GM12878 (cell line): Measurements from ENCODE around the gene ARFGAP2. TPM values are rescaled to one million over a fixed set of nuclear protein-coding genes. Genes with fewer than 3 reads are reported as not detected.

ENCODE experiments used
- ATAC-seq: fragments of 200-7000 bp; cut with Tn5 transposase; 3 replicates; pipeline ENCODE4 v1.9.1; 2020; ENCODE audit warnings: mild to moderate bottlenecking, moderate library complexity
- BruUV-seq: library from RNA; stranded (reverse); fragments of 400-500 nt; replicated peaks from 2 replicates; lab custom pipeline; 2021; lab: Mats Ljungman, UMichigan
- CTCF ChIA-PET: fragments of 300-600 bp; sonication (Branson Sonifier 250); formaldehyde crosslinking; extraction: SDS; loops from one replicate; lab custom pipeline; 2021; ENCODE audit warnings: inconsistent platforms; lab: Yijun Ruan, JAX
- POLR2A ChIA-PET: fragments of 350-600 bp; formaldehyde crosslinking; extraction: SDS; loops from one replicate; lab custom pipeline; 2021; ENCODE audit warnings: inconsistent platforms; lab: Charles Lee
- RAD21 ChIA-PET: fragments of 300-600 bp; sonication (Branson Sonifier 250); formaldehyde crosslinking; loops from one replicate; lab custom pipeline; 2023; ENCODE audit warnings: antibody characterized with exemption; ENCODE audit not compliant: unreplicated experiment; lab: Charles Lee
- SMC1A ChIA-PET: fragments of 300-600 bp; sonication (Branson Sonifier 250); formaldehyde crosslinking; loops from one replicate; lab custom pipeline; 2023; ENCODE audit not compliant: unreplicated experiment, uncharacterized antibody; lab: Charles Lee
- DNase-seq: peaks from one replicate; pipeline ENCODE4 v3.0.0-alpha.2; 2011; ENCODE audit warnings: low read depth, low spot score
- FAIRE-seq: peaks from 3 replicates; lab custom pipeline; 2011; peaks lifted over from hg19 to GRCh38; lab: Jason Lieb, UNC
- H2AFZ ChIP-seq: 2 replicates; pipeline ENCODE4 v1.6.0; 2011; ENCODE audit warnings: low read depth, low read length, control low read depth; ENCODE audit not compliant: control insufficient read depth
- H3K27ac ChIP-seq: 2 replicates; pipeline ENCODE4 v1.5.1; 2011; ENCODE audit warnings: control low read depth; ENCODE audit not compliant: control insufficient read depth, insufficient read depth
- H3K27me3 ChIP-seq, 2 experiments: replicated peaks in 1 of 2; 2 replicates each; pipeline versions ENCODE4 v1.6.0 to v1.6.1; 2011; ENCODE audit warnings: low read length in 1 of 2; ENCODE audit not compliant: control insufficient read depth in 2 of 2, insufficient read depth in 2 of 2
- H3K36me3 ChIP-seq, 2 experiments: 2 replicates each; pipeline ENCODE4 v1.5.1; 2011; ENCODE audit warnings: low read length in 1 of 2; ENCODE audit not compliant: control insufficient read depth in 2 of 2, insufficient read depth in 2 of 2
- H3K4me1 ChIP-seq: 2 replicates; pipeline ENCODE4 v1.6.1; 2011; ENCODE audit warnings: mild to moderate bottlenecking, low read length, moderate library complexity, mixed read lengths; ENCODE audit not compliant: control insufficient read depth, insufficient read depth
- H3K4me2 ChIP-seq: 2 replicates; pipeline ENCODE4 v1.6.0; 2011; ENCODE audit warnings: control low read depth; ENCODE audit not compliant: control insufficient read depth, insufficient read depth
- H3K4me3 ChIP-seq: fragments of 200-600 bp; sonication (generic); 2 replicates; pipeline ENCODE4 v1.5.1; 2016
- H3K79me2 ChIP-seq: 2 replicates; pipeline ENCODE4 v1.6.0; 2011; ENCODE audit warnings: low read length; ENCODE audit not compliant: control insufficient read depth, insufficient read depth
- H3K9ac ChIP-seq: 2 replicates; pipeline ENCODE4 v1.8.0; 2011; ENCODE audit warnings: low read length, control low read depth, mixed read lengths; ENCODE audit not compliant: control insufficient read depth, insufficient read depth
- H3K9me3 ChIP-seq: replicated peaks from 3 replicates; pipeline ENCODE4 v1.5.1; 2011; ENCODE audit warnings: mild to moderate bottlenecking, low read length; ENCODE audit not compliant: control insufficient read depth, insufficient read depth
- H4K20me1 ChIP-seq: 2 replicates; pipeline ENCODE4 v1.6.0; 2011; ENCODE audit not compliant: control insufficient read depth, insufficient read depth
- ASH2L ChIP-seq: fragments of 300-600, 200-600 bp; sonication (generic); IDR thresholded peaks from 2 replicates; pipeline ENCODE4 v1.6.1; 2017; ENCODE audit warnings: low read depth, mild to moderate bottlenecking, borderline replicate concordance
- ATF2 ChIP-seq: IDR thresholded peaks from 2 replicates; pipeline ENCODE4 v1.6.1; 2012; ENCODE audit warnings: low read length, inconsistent platforms
- CBX3 ChIP-seq: fragments of 200-600 bp; sonication (generic); IDR thresholded peaks from 2 replicates; pipeline ENCODE4 v1.6.1; 2016; ENCODE audit warnings: low read depth, borderline replicate concordance
- EGR1 ChIP-seq, 2 experiments: IDR thresholded peaks; 1 replicate in 1 of 2; 2 replicates in 1 of 2; pipeline ENCODE4 v1.6.1; 2011 to 2012; ENCODE audit warnings: low read depth in 2 of 2, low read length in 2 of 2, borderline replicate concordance in 1 of 2, mild to moderate bottlenecking in 1 of 2, moderate library complexity in 1 of 2
- GATAD2B ChIP-seq: fragments of 450-650 bp; conservative IDR thresholded peaks from 2 replicates; pipeline ENCODE4 v1.6.1; 2017; ENCODE audit warnings: low read depth, mild to moderate bottlenecking, moderate library complexity
- NFYB ChIP-seq: IDR thresholded peaks from 2 replicates; pipeline ENCODE4 v1.6.1; 2011; ENCODE audit warnings: low read depth, mild to moderate bottlenecking, low read length, improper control_type of control experiment, moderate library complexity; ENCODE audit not compliant: insufficient read depth
- PAX5 ChIP-seq: IDR thresholded peaks from 2 replicates; pipeline ENCODE4 v1.6.1; 2011; ENCODE audit warnings: low read depth, low read length, borderline replicate concordance
- SMARCA5 ChIP-seq: fragments of 450-650 bp; IDR thresholded peaks from 2 replicates; pipeline ENCODE4 v1.6.1; 2017; ENCODE audit warnings: mild to moderate bottlenecking
- SREBF1 ChIP-seq: IDR thresholded peaks from 2 replicates; pipeline ENCODE4 v1.6.1; 2012; ENCODE audit warnings: mild to moderate bottlenecking, low read length
- SRF ChIP-seq, 2 experiments: IDR thresholded peaks; 2 replicates each; pipeline ENCODE4 v1.6.1; 2011; ENCODE audit warnings: low read depth in 2 of 2, low read length in 2 of 2, mild to moderate bottlenecking in 1 of 2, moderate library complexity in 1 of 2
- TBL1XR1 ChIP-seq: IDR thresholded peaks from 2 replicates; pipeline ENCODE4 v1.6.1; 2012; ENCODE audit warnings: low read depth, low read length, improper control_type of control experiment
- TCF12 ChIP-seq: IDR thresholded peaks from 2 replicates; pipeline ENCODE4 v1.6.1; 2011; ENCODE audit warnings: low read depth, mild to moderate bottlenecking, low read length
- YBX1 ChIP-seq: fragments of 450-650 bp; IDR thresholded peaks from 2 replicates; pipeline ENCODE4 v1.6.1; 2016; ENCODE audit warnings: antibody characterized with exemption
- ZNF622 ChIP-seq: fragments of 450-650 bp; IDR thresholded peaks from 2 replicates; pipeline ENCODE4 v1.6.1; 2017; ENCODE audit warnings: mild to moderate bottlenecking, inconsistent platforms
- WGBS: methylation state at CpG from one replicate; pipeline ENCODE4 v1.1.6; 2016; ENCODE audit warnings: low lambda C conversion rate; ENCODE audit not compliant: insufficient replicate concordance, insufficient coverage; ENCODE audit errors: missing lambda C conversion rate; 5-methylcytosine and 5-hydroxymethylcytosine counted together
- in situ Hi-C: fragments of 300-500 bp; cut with MboI; formaldehyde crosslinking; loops from 9 replicates; pipeline ENCODE4 v1.14.3; 2018; ENCODE audit warnings: mixed read lengths
- intact Hi-C: fragments of 100-400 bp; cut with micrococcal nuclease; formaldehyde crosslinking; loops from one replicate; pipeline ENCODE4 v1.14.2; 2022; ENCODE audit not compliant: unreplicated experiment
- polyA plus RNA-seq, 11 experiments: library from polyadenylated mRNA; depleted of rRNA in 4 of 11; unstranded in 6 of 11; stranded (reverse) in 5 of 11; fragments of >200 nt; fragmentation: Nextera tagmentation in 4 of 11; fragmentation: Illumina TruSeq in 1 of 11; extraction: Ambion mirVana in 4 of 11; extraction: Trizol in 1 of 11; gene quantifications; 1 replicate in 1 of 11; 2 replicates in 10 of 11; pipeline versions ENCODE4 v1.2.1 to v1.2.3, GENCODE V29; 2011 to 2016; ENCODE audit warnings: inconsistent platforms in 2 of 11, missing spikeins in 2 of 11, low read depth in 1 of 11
- total RNA-seq, 4 experiments: library from RNA; depleted of rRNA in 3 of 4; stranded (reverse); fragments of >200 nt in 3 of 4; fragmentation: Illumina TruSeq in 1 of 4; extraction: Trizol in 1 of 4; gene quantifications; 2 replicates each; pipeline versions ENCODE4 v1.2.1 to v1.2.3, GENCODE V29; 2013 to 2021
- TF ChIP-seq, protein P1 (sequence below): IDR thresholded peaks from 2 replicates; pipeline ENCODE4 v1.6.1; 2012; ENCODE audit warnings: improper control_type of control experiment, low read depth, low read length; ENCODE audit not compliant: insufficient replicate concordance
- TF ChIP-seq, protein P2 (sequence below): fragments of 450-650 bp; IDR thresholded peaks from 2 replicates; pipeline ENCODE4 v1.6.1; 2017; ENCODE audit warnings: mild to moderate bottlenecking, low read depth, inconsistent platforms; ENCODE audit not compliant: poor library complexity, severe bottlenecking

Gene ARFGAP2
- total and polyA plus RNA-seq, 10 of the 15 experiments (the other 5 are each of a cell fraction or from before 2014, with no cell fraction given), result 20.9 to 100 (median 75.5) TPM

DNA sequence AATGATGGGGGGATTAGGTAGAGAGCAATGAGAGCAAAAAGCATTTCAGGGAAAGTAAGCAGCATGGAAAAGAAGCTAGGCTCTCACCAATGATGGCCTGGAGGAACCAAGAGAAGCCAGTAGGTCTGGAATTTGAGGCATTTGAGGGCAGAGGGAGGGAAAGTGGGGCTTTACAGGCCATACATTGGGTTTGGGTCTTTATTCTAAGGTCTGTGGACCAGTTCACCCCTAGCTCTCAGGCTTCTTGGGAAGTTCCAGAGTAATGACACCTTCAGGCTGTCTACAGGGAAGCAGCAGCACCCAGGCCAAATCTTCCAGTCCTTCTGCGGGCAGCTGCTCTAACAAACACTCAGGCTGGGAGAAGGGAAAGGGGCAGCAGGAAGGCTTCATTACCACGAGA lies 29.4 kb downstream of the ARFGAP2 start (continued):
- TF ChIP-seq, protein P1, sequence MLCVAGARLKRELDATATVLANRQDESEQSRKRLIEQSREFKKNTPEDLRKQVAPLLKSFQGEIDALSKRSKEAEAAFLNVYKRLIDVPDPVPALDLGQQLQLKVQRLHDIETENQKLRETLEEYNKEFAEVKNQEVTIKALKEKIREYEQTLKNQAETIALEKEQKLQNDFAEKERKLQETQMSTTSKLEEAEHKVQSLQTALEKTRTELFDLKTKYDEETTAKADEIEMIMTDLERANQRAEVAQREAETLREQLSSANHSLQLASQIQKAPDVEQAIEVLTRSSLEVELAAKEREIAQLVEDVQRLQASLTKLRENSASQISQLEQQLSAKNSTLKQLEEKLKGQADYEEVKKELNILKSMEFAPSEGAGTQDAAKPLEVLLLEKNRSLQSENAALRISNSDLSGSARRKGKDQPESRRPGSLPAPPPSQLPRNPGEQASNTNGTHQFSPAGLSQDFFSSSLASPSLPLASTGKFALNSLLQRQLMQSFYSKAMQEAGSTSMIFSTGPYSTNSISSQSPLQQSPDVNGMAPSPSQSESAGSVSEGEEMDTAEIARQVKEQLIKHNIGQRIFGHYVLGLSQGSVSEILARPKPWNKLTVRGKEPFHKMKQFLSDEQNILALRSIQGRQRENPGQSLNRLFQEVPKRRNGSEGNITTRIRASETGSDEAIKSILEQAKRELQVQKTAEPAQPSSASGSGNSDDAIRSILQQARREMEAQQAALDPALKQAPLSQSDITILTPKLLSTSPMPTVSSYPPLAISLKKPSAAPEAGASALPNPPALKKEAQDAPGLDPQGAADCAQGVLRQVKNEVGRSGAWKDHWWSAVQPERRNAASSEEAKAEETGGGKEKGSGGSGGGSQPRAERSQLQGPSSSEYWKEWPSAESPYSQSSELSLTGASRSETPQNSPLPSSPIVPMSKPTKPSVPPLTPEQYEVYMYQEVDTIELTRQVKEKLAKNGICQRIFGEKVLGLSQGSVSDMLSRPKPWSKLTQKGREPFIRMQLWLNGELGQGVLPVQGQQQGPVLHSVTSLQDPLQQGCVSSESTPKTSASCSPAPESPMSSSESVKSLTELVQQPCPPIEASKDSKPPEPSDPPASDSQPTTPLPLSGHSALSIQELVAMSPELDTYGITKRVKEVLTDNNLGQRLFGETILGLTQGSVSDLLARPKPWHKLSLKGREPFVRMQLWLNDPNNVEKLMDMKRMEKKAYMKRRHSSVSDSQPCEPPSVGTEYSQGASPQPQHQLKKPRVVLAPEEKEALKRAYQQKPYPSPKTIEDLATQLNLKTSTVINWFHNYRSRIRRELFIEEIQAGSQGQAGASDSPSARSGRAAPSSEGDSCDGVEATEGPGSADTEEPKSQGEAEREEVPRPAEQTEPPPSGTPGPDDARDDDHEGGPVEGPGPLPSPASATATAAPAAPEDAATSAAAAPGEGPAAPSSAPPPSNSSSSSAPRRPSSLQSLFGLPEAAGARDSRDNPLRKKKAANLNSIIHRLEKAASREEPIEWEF, result no peak
- TF ChIP-seq ZNF622, result no peak
- TF ChIP-seq, protein P2, sequence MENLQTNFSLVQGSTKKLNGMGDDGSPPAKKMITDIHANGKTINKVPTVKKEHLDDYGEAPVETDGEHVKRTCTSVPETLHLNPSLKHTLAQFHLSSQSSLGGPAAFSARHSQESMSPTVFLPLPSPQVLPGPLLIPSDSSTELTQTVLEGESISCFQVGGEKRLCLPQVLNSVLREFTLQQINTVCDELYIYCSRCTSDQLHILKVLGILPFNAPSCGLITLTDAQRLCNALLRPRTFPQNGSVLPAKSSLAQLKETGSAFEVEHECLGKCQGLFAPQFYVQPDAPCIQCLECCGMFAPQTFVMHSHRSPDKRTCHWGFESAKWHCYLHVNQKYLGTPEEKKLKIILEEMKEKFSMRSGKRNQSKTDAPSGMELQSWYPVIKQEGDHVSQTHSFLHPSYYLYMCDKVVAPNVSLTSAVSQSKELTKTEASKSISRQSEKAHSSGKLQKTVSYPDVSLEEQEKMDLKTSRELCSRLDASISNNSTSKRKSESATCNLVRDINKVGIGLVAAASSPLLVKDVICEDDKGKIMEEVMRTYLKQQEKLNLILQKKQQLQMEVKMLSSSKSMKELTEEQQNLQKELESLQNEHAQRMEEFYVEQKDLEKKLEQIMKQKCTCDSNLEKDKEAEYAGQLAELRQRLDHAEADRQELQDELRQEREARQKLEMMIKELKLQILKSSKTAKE, result no peak

DNA sequence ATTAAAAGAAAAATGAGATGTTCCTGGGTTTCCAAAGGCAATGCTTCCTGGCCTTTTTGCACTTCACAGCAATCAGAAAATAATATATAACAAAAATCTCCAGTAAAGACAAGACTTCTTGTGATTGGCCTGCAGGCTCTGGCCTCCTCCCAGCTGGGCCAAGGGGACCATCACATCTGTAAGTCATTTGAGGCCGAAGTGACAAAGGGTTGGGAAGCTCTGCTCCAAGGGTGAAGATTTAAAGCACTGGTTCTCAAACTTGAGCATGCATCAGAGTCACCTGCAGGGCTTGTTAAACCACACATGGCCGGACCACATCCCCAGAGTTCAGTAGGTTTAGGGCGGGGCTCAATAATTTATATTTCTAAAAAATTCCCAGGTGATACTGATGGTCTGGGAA lies 32.1 kb downstream of the ARFGAP2 start:
- Histone ChIP-seq H2AFZ (no peak overlapping the region), H3K36me3 (no peaks in the 10 kb centered on the region), H4K20me1 (no peaks in the 10 kb centered on the region), H3K27me3 (no peaks in the 10 kb centered on the region), H3K9ac (no peak overlapping the region), H3K9me3 (no peaks in the 10 kb centered on the region), H3K4me3 (no peak overlapping the region), H3K27ac (no peak overlapping the region), H3K4me2 (no peak overlapping the region), H3K79me2 (no peaks in the 10 kb centered on the region), H3K4me1 (no peaks in the 10 kb centered on the region)
- ChIA-PET CTCF (interaction anchor here (2.4 to 4.3 kb wide), 2 partner anchors 8 to 224 kb away, joined by 6 to 18 read pairs; no protein-coding TSS in a partner anchor), SMC1A (interaction anchor here (1.4 kb wide), 1 partner anchor 13 kb away, joined by 3 read pairs; no protein-coding TSS in a partner anchor), POLR2A (no interaction called here), RAD21 (no interaction called here)
- DNase-seq (no peak), FAIRE-seq (no peak), ATAC-seq (no peak)
- intact Hi-C loops (no loop called here), in situ Hi-C loops (no loop called here)
- BruUV-seq, result no TSS peak
- WGBS, result 76% methylated on average over 3 of the region's 3 CpGs
- TF ChIP-seq ATF2 (no peak), YBX1 (no peak), EGR1 (IDR thresholded peaks at IDR 0.05; ENCODE audit: borderline replicate concordance in 1 of 2, low read depth in 2 of 2, low read length in 2 of 2) (no peak), SREBF1 (no peak), CBX3 (no peak), TCF12 (no peak), PAX5 (no peak), TBL1XR1 (no peak), ASH2L (no peak), SMARCA5 (no peak), NFYB (no peak), SRF (IDR thresholded peaks at IDR 0.05; ENCODE audit: low read depth in 2 of 2, low read length in 2 of 2) (no peak), GATAD2B (no peak)
